GM19239 (cell line): ENCODE measurements around the gene TTC39C.
"Not testable (repeated sequence)": the region's sequence is repeated elsewhere in the genome, so short reads cannot be mapped to it uniquely, and the experiment has no call there.

Experiments used
- DNase-seq: peaks from one replicate; pipeline ENCODE4 v3.0.0; 2011; ENCODE audit warnings: low spot score; ENCODE audit not compliant: insufficient read length
- FAIRE-seq: peaks from 2 replicates; lab custom pipeline; 2011; peaks lifted over from hg19 to GRCh38; lab: Jason Lieb, UNC

The TTC39C gene

GRCh38 chr18:24115628-24116027, 101.1 kb downstream of the TTC39C start:
- no peak for DNase-seq
- no peak for FAIRE-seq

- DNase-seq (peak; percentile 43), FAIRE-seq (peak; percentile 82)
These were observed 104.4 kb downstream of the TTC39C start for GRCh38 chr18:24118750-24119577.

- DNase-seq (no peak), FAIRE-seq (no peak)
These were observed 106.1 kb downstream of the TTC39C start for GRCh38 chr18:24120676-24121075.

- no peak for DNase-seq
- no peak for FAIRE-seq
These were observed 107.1 kb downstream of the TTC39C start for GRCh38 chr18:24121625-24122024.

DNA sequence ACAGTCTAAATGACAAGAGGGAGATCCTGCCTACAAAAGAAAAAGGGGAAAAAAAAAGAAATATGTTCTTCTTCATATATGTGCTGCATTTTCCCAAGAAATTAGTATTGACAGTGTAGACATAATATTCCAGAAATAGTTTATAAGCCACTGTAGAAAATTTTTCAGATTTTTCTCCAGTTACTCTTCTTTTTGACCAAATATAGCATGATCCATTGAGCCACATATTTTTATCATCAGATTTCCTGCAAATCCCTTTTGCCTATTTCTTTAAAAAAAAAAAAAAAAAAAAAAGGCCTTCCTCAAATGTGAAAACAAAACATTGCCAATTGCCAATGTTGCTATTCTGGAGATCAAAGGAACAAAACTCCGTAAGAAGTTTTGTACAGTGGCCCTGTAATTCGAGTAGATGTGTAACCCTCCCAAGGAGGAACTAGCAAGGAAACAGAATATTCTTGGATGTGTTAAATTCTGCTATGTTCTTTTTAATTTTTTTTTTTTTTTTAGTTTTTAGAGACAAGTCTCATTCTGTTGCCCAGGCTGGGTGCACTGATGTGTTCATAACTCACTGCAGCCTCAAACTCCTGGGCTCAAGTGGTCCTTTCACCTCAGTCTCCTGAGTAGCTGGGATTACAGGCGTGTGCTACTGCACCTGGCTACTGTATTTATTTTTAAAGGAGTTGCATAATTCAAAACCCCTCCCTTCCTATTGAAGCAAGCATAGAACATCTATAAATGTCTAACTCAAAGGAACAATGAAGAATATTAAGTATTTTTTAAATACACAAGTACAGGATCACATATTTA, 111.8 kb downstream of the TTC39C start:
- FAIRE-seq (no peak), DNase-seq (no peak)

GRCh38 chr18:24127735-24128134, 113.2 kb downstream of the TTC39C start:
- no peak for FAIRE-seq
- DNase-seq = no peak

GRCh38 chr18:24128700-24129099, 114.1 kb downstream of the TTC39C start:
- FAIRE-seq (no peak), DNase-seq (no peak)

DNA sequence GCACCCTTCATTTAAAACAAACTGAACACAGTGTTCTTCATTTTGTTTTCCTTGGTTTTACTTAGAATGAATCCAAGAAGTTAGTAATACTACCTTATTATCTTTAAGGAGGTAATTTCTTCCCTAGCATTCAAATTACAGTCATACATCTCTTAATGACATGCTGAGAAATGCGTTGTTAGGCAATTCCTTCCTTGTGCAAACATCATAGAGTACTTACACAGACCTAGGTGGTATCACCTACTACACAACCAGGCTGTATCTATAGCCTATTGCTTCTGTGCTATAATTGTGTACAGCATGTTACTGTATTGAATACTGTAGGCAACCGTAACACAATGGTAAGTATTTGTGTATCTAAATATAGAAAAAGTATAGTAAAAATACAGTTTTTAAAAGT, 115.9 kb downstream of the TTC39C start:
- FAIRE-seq (no peak), DNase-seq (no peak)

DNA sequence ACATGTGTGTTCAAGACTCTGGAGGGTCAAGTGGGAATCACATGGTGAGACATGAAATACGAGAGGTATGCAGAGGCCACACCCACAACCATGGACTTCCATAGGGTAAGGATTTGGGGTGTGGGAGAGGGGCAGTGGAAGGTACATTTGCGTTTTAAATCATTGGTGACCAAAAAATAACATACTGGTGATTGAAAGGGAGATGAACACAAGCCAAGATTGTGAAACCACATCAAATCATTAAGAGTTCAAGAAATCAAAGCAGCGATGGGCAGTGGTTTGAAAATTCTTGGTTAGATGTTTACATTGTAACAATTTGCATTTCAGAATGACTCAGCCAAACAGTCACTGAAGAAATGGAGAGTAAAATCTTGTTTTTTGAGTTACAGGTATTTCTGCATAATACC, 122.4 kb downstream of the TTC39C start:
- no peak for FAIRE-seq
- no peak for DNase-seq

DNA sequence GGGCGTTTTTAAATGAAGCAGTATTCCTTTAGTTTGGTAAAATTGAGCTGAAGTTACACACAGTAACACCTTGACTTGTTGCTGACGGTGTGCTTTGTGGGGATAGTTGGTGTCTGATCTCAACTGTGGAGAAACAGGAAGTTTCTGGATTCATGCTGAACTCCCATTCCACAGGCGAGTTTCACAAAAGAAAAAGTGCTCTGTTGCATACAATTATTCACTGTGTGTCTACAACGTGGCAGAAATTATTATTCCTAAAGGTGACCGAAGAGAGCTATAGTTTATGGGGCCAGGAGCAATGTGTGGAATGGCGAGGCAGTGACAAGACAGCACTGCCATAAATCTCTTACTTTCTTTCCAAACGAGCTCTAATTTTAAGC, 123.8 kb downstream of the TTC39C start:
- no peak for DNase-seq
- FAIRE-seq = no peak

DNA sequence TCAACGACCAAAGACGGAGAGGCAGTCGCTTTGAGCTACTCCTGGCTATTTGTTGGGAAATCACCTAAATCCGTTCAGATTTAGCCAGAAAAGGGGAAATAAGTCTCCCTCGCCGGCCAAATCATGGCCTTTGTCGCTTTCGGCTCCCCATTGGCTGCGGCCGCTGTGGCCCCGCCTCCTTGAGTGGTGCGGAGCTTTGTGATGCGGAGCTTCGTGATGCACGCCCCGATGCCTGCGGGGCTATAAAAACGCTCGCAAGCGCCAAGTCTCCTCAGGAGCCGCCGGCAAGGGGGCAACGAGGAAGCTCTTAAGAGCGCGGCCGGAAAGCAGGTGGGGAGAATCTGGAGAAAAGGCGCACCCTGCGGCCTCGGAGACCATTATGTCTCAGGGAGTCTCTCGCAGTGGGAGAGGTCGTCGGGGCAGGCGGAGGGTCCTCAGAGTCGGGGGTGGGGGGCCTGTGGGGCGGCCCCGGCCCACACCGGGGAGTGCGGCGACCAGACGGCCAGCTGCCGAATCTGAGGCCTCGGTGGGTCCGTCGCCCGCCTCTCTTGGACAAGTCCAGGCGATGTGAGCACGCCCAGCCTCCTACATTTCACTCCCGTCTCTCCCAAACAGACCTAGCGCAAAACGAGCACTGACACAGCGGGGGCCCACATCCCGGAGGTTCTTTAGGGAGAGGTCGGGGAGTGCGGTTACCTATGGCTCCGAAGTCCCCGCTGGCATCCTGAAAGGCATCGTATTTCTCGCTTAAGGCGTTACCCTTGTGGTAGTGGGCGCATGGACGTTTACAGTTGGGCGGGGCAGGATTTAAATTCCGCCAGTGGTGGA, 124.4 kb downstream of the TTC39C start, which contains the start of gene CABYR:
Gene CABYR, plus strand, starts transcription at position 274 of the 828 bp plus-strand sequence. CDS start 4,053 bp downstream, outside the sequence.
- FAIRE-seq = peak; percentile 28
- DNase-seq = peak; percentile 47

GRCh38 chr18:24140697-24141096, 126.1 kb downstream of the TTC39C start:
- DNase-seq = no peak
- FAIRE-seq = no peak

GRCh38 chr18:24142376-24142775, 127.8 kb downstream of the TTC39C start:
- FAIRE-seq = no peak

DNA sequence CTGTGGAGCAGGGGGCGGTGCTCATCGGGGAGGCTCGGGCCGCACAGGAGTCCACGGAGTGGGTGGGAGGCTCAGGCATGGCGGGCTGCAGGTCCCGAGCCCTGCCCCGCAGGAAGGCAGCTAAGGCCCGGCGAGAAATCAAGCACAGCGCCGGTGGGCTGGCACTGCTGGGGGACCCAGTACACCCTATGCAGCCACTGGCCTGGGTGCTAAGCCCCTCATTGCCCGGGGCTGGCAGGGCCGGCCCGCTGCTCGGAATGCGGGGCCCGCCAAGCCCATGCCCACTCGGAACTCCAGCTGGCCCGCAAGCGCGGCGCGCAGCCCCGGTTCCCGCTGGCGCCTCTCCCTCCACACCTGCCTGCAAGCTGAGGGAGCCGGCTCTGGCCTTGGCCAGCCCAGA, 135.0 kb downstream of the TTC39C start:
- not testable (repeated sequence) for DNase-seq, FAIRE-seq

More at GRCh38 chr18:24142376-24142775, 127.8 kb downstream of the TTC39C start:
- DNase-seq = no peak

DNA sequence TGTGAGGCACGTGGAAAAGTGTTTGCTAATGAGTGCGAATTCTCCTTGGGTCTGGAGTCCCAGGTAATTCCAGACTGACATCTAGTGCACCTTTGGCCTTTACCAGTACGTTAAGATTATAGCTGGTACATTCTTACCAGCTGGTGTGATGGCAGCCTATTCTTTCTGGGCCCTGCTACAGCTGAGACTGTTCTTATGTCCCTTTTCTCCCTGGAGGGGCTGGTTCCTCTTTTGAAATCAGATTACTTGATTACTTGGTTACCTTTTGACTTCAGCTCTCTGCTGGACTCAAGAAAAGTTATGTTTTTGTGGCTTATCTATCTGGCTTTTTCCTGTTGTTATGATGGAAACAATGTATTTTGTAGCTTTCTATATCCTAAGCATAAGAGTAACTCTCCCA, 138.8 kb downstream of the TTC39C start:
- DNase-seq (no peak), FAIRE-seq (no peak)

- DNase-seq (no peak), FAIRE-seq (no peak)
These were observed 143.3 kb downstream of the TTC39C start for GRCh38 chr18:24157855-24158254.

- no peak for DNase-seq
- peak; percentile 26 for FAIRE-seq
These were observed 145.5 kb downstream of the TTC39C start for GRCh38 chr18:24160086-24160485.

DNA sequence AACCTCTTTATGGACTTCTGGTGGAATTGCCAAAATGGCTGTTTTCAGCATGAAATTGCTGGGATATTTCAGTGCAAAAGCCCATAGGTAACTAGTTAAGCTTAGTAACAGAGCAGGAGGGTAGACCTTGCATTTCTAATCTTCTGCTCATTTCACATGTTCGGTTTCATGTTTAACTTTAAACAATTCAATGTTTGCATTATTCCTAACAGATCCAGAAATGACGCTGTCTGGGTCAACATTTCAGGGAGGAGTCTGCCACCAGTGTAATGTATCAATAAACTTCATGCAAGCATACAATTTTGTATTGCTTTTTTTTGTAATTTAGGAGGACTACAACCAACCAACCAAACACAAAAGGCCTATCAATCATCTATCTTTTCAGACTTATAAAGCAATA, 146.8 kb downstream of the TTC39C start:
- DNase-seq (no peak), FAIRE-seq (no peak)

DNA sequence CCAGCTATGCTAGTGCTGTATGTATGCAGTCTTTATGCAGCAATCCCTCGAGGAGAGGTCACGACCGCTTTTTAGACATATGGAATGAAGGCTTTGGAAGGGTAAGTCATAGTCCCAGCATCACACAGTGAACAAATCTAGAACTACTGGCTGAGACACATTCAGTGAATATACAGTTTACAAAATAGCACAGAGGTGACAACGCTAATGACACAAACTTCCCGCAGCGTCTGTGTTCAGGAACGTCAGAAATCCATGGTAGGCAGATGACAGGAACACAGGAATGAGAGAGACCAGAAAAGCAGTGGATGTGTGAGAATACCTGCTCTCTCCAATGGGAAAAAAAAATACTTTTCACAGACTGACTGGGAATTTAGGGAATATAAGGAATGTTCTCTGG, 153.9 kb downstream of the TTC39C start:
- DNase-seq = no peak
- no peak for FAIRE-seq

DNA sequence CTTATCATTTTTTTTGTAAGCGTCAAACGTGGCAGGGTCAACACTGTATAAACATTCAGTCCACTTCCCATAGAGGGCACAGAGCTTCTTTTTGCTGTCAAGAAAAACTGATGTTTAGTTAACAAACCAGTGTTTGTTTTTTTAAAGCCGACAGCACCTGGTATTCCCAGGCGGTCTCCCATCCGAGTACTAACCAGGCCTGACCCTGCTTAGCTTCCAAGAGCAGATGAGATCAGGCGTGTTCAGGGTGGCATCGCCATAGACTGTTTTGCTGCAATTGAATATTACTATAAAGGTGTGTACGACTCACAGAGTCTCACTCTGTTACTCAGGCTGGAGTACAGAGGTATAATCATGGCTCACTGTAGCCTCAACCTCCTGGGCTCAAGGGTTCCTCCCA, 155.8 kb downstream of the TTC39C start:
- DNase-seq (no peak), FAIRE-seq (no peak)
